Stimulated activated CD8-positive, alpha-beta memory T cell treated with anti-CD3 and anti-CD28 coated beads, Interleukin-12 subunit alpha, Interleukin-12 subunit beta, amount 100 ng/mL, for 4 hours (primary cell): ENCODE results near the gene AGAP9.
A peak's percentile ranks its signal among the peaks of the same experiment; 100 is the strongest.
"Not testable (repeated sequence)": the region's sequence is repeated elsewhere in the genome, so short reads cannot be mapped to it uniquely, and the experiment has no call there.

Source experiments
- DNase-seq: peaks from one replicate; pipeline ENCODE4 v3.0.0-alpha.2; 2020; ENCODE audit warnings: low read depth

AGAP9 gene

GRCh38 chr10:47523475-47523874, at the start of gene AGAP9:
AGAP9 (minus strand) TSS chr10:47523638; CDS start chr10:47523526, 112 bp downstream.
- DNase-seq: not testable (repeated sequence)

- not testable (repeated sequence) for DNase-seq
Observed at GRCh38 chr10:47571138-47571912, 47.9 kb upstream of the AGAP9 start.

- not testable (repeated sequence) for DNase-seq
Observed at GRCh38 chr10:47566757-47567156, 43.3 kb upstream of the AGAP9 start.

GRCh38 chr10:47566108-47566699, 42.8 kb upstream of the AGAP9 start:
- DNase-seq: not testable (repeated sequence)

- not testable (repeated sequence) for DNase-seq
Observed at GRCh38 chr10:47565517-47565920, 42.1 kb upstream of the AGAP9 start.

GRCh38 chr10:47564953-47565352, 41.5 kb upstream of the AGAP9 start:
- not testable (repeated sequence) for DNase-seq

- not testable (repeated sequence) for DNase-seq
Observed at GRCh38 chr10:47564318-47564717, 40.9 kb upstream of the AGAP9 start.

- DNase-seq: not testable (repeated sequence)
Observed at GRCh38 chr10:47560452-47560851, 37.0 kb upstream of the AGAP9 start.

GRCh38 chr10:47559718-47560308, 36.4 kb upstream of the AGAP9 start:
- DNase-seq: not testable (repeated sequence)

- not testable (repeated sequence) for DNase-seq
Observed at GRCh38 chr10:47558109-47558508, 34.7 kb upstream of the AGAP9 start.

GRCh38 chr10:47557616-47558015, 34.2 kb upstream of the AGAP9 start:
- not testable (repeated sequence) for DNase-seq

- not testable (repeated sequence) for DNase-seq
Observed at GRCh38 chr10:47555334-47555733, 31.9 kb upstream of the AGAP9 start.

- not testable (repeated sequence) for DNase-seq
Observed at GRCh38 chr10:47554552-47554951, 31.1 kb upstream of the AGAP9 start.

GRCh38 chr10:47553860-47554247, 30.4 kb upstream of the AGAP9 start:
- DNase-seq: not testable (repeated sequence)

- DNase-seq: peak; percentile 55
Observed at GRCh38 chr10:47553214-47553859, 29.9 kb upstream of the AGAP9 start.

GRCh38 chr10:47552719-47553118, 29.3 kb upstream of the AGAP9 start:
- DNase-seq: not testable (repeated sequence)

GRCh38 chr10:47547286-47547685, 23.8 kb upstream of the AGAP9 start:
- DNase-seq: not testable (repeated sequence)

GRCh38 chr10:47536430-47536829, 13.0 kb upstream of the AGAP9 start:
- DNase-seq: not testable (repeated sequence)

GRCh38 chr10:47502313-47502712, 21.1 kb downstream of the AGAP9 start:
- DNase-seq: not testable (repeated sequence)

- DNase-seq: not testable (repeated sequence)
Observed at GRCh38 chr10:47494226-47494625, 29.2 kb downstream of the AGAP9 start.

- not testable (repeated sequence) for DNase-seq
Observed at GRCh38 chr10:47491600-47491999, 31.8 kb downstream of the AGAP9 start, which contains the start of gene FAM25G. FAM25G (minus strand) TSS chr10:47491700; CDS start chr10:47491674, 26 bp downstream.

- not testable (repeated sequence) for DNase-seq
Observed at GRCh38 chr10:47489630-47490029, 33.8 kb downstream of the AGAP9 start.
